Glomerular visceral epithelial cell (primary cell): Measurements from ENCODE around the gene PGLYRP1.

Experiments
- DNase-seq: peaks from one replicate; pipeline ENCODE4 v3.0.0-alpha.2; 2016; ENCODE audit errors: extremely low spot score

The PGLYRP1 gene

GRCh38 chr19:46002678-46003275 is 20.1 kb downstream of the PGLYRP1 start:
- DNase-seq, result no peak

DNA sequence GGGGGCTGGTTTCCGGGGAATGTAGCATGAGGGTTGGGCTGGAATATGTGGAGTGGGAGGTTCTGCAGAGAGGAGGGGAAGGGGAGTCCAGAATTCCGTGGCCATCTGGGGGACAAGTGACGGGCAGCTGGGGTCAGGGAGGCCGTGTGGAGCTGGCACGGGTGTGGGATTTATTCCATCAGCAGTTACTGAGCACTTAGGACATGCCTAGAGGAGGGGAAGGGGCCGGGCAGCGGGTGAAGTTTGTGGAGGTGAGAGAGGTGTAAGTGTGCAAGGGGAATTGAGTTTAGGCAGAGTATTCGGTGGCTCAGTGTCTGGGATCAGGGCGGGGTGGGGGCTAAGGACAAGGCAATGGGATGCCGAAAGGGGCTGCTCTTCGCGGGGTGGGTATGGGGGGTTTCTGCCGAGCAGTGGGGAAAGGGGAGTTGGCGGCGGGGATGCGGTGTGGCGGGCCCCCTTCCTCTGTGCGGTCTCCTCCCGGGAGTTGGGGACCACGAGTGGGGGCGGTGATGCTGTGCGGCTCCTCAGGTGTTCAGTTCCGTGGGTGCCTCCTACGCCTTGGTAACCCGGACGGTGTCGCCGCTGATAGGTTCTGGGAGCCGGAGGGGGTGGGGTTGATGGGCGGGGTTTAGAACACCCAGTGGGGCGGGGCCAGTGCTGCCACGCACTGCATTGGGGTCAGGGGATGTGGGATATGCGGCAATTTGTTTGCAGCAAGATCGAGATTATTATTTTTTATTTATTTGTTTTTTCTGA is 22.2 kb downstream of the PGLYRP1 start:
- no peak for DNase-seq

- DNase-seq, result no peak
Observed at GRCh38 chr19:45999653-46000121, 23.2 kb downstream of the PGLYRP1 start.

DNA sequence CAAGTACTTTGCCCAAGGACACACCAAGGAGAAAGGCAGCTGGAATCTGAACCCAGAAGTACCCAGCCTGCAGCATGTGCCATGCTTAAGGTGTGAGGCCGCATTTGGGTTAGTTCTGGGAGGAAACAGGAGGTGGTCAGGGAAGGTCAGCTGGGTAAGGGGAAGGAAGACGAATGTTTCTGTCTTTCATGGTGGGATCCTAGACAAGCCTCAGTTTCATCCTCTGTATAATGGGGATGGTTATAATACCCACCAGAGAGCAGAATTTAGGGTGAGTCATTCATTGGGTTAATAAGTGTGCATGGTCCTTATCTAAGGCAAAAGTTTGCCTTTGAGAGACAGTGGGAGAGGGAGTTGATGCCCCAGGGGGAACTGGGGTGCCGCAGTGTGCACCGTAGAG is 24.0 kb downstream of the PGLYRP1 start:
- no peak for DNase-seq

GRCh38 chr19:45996933-45997332 is 25.9 kb downstream of the PGLYRP1 start:
- DNase-seq, result no peak

DNA sequence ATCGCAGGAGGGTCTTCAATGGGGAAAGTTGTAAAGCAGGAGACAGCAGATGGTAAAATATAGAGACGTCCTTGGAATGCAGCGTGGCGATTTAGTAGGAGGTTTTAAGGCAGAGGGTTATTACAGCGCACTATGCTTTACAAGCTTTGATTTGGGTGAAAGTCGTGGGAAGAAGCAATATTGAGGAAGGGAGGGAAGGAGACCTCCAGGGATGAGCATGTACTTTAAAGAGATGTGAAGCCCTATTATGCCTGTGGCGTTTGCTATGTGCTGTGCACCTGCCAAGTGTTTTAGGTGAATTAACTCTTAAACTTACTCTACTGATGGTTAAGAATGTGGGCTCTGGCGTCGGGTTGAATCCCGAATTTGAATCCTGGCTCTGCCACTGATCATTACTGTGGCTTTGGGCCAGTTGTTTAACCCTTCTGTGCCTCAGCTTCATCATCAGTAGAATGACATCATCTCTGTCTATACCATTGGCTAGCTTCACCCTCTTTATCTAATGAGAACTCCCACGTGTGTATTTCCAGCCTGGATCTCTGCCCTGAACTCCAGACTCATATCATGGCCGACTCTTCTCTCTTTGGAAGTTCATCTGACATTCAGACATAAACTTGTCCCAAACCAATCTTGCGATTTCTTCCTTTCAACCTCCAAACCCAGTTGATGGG is 27.0 kb downstream of the PGLYRP1 start:
- DNase-seq, result peak; percentile 27

- DNase-seq, result peak; percentile 100
Observed at GRCh38 chr19:45994998-45995714, 27.7 kb downstream of the PGLYRP1 start, which contains the start of gene CCDC61. TSS of gene CCDC61 (plus strand) at chr19:45995467. CDS start at chr19:46003019, 7,552 bp downstream.

GRCh38 chr19:45994456-45994997 is 28.3 kb downstream of the PGLYRP1 start:
- DNase-seq, result no peak

GRCh38 chr19:45990113-45990728 is 32.6 kb downstream of the PGLYRP1 start:
- no peak for DNase-seq

DNA sequence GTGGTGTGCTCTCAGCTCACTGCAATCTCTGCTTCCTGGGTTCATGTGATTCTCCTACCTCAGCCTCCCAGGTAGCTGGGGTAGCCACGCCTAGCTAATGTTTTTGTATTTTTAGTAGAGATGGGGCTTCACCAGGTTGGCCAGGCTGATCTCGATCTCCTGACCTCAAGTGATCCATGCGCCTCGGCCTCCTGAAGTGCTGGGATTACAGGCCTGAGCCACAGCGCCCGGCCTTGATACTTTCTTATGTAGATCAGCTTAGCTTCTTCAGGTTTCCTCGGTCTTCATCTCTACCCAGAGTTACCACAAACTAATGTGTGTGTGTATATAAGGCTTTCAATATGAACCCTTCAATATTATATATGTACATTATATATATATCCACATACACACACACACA is 37.5 kb downstream of the PGLYRP1 start:
- no peak for DNase-seq

GRCh38 chr19:45981350-45981749 is 41.5 kb downstream of the PGLYRP1 start:
- DNase-seq, result no peak

DNA sequence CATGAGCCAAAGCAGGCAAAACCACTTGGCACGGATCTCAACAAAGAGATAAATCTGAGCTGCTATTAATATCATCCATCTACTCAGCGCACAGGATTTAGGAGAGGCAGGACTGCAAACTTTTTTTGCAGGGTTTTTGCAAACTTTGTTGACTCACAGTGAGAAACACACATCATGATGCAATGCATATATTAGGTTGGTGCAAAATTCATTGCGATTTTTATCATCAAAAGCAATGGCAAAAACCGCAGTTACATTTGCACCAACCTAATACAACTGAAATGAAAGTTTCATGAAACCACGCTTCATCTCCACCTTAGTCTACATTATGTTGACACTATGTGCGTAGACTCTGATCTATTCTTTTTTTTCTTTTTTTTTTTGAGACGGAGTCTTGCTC is 44.7 kb downstream of the PGLYRP1 start:
- no peak for DNase-seq

GRCh38 chr19:45976178-45976577 is 46.7 kb downstream of the PGLYRP1 start:
- DNase-seq, result no peak

DNA sequence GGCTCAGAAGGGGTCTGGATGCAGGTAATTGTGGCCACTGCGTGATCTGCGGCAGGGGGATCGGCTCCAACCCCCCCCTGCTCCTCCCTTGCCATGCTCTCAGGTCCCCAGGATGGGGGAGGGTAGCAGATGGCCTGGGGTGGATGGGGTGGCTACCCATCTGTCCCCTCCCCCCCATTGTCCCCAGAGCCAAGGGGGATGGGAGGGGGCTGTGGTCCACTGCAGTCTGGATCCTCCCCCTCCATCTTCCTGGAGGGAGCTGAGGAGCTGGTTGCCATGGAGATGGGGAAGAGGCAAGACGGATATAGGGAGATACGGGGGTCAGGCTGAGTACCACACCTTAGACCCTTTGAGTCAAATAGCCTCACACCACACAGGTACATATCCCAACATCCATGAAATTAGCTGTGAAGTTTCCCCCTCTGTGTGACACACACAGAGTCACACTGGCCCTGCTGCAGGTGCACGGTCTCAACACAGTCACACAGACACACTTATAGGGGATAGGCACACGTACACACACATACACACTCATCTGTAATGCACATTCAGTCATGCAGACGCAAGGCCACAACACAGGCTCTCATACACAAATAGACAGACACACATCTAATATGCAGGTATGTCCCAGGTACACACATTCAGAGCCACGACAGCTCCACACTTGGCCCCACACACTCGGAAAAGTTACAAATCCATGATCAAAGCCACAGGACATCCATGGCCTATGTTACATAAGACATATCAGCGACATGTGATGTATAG is 47.4 kb downstream of the PGLYRP1 start:
- no peak for DNase-seq

DNA sequence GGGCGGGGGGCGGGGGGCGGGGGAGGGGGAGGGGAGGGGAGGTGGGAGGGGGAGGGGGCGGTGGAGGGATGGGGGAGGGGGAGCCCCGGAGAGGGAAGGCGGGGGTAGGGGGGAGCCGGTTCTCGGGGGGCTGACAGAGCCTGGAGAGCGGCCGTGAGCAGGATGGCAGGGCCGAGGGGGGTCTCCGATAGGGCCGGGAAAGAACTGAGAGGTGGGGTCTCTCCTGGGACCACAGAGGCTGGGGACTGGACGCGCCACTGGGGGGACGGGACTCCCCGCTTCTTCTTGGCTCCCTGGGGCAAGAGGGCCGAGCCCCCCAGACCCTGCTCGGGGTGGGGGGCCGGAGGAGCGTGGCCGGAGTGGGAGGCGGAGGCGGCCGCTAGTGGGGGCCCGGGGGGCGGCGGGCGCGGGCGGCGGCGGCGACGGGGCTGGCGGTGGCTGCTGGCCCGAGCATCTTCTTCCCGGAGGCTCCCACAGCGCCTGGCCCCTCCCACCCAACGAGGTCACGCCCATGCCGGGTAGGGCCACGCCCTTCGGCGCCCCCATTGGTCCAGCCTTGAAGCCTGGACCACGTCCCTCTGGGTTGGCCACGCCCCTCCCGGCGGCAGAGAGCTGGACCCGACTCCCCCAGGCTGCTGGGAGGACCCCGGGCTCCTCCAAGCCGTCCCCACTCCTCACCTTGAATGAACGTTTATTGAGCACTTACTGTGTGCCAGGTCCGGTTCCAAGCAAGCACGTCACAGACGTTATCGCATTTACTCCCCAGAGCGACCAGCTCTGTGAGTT is 49.1 kb downstream of the PGLYRP1 start, which contains the start of gene NOVA2:
TSS of gene NOVA2 (minus strand) at position 313 of the 786 bp plus-strand sequence. CDS start 514 bp downstream, outside the sequence.
- DNase-seq, result peak; percentile 60

DNA sequence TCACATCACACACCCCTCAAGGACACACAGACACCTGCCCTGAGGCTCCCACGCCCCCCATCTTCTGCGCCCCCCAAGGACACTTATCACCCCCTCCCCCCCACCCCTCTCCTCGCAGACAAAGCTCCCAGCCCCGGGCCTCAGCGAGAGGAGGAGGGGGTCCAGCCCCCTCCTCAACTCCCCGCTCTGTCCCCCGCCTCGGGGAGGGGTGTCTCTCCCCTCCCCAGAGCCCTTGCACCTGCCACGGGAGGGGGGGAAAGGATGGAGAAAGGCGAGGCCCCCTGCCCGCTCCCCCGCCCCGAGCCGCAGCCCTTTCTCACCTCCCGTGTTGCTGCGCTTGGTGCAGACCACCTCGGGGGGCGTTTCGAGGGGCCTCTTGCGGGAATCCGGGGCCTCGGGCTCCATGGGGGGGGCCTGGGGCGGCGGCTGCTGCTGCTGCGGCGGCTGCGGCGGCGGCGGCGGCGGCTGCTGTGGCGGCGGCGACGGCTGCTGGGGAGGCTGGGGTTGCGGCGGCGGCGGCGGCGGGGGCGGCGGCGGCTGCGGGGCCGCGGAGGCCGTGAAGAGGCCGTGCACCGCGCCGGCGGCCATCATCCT is 49.8 kb downstream of the PGLYRP1 start:
- DNase-seq, result no peak

GRCh38 chr19:45972081-45972946 is 50.5 kb downstream of the PGLYRP1 start:
- no peak for DNase-seq

DNA sequence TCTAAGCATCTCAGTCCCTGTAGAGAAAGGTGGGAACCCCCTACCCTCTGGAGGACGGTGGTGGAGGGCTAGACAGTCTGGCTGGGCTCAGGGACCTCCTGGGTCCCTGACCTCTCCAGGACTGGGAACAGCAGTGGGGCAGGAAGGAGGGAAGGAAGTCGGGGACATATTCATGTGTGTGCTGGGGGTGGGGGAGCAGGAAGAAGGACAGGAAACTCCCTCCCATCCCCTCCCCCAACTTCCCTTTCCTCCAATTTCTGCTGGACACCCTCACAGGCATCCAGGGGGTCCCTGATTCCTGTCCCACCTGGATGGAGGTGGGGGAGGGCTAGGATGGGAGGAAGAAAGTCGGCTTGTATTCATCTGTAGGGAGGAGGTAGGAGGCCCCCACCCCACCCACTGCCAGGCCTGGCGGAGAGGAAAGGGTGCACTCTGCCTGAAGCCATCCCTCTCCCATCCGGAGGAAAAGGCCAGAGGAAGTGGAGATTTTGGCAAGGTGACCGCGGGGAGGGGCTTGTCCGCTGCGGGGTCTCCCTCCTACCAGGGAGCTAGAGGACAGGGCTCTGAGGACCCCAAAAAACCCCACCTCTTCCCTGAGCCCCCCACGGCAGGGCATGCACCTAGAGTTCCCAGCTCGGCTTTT is 51.5 kb downstream of the PGLYRP1 start:
- DNase-seq, result no peak
